ENCODE results near the gene SUMO2. TPM values are rescaled to one million over a fixed set of nuclear protein-coding genes. Genes with fewer than 3 reads are reported as not detected.

The SUMO2 gene
- total RNA-seq, 1 experiment from 2014 or later, result 616 TPM

DNA sequence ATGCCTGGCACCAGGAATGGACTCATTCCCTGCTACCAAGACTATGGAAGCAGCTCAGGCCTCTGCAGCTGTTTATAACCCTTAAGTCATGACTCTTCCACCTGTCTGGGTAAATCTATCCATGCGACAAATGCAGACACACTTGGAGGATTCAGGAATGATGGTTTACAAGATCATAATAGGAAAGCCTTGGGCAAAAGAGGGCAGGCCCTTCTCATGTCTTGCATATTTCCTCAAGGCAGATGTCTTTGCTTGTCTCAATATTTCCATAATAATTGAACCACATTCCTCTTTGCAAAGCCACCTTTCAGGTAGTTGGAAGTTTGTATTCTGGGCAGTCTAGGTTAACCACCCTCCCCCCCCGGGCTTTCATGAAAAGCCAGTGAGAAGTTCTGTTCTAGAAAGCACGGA lies 27.6 kb downstream of the SUMO2 start:
- BruUV-seq (replicated peaks), result no TSS peak
- H3K4me1 ChIP-seq (ENCODE audit: control insufficient read depth, insufficient read depth, low read length), result peaks cover 28% of the 10 kb centered on the region
- H3K27me3 ChIP-seq (ENCODE audit: control insufficient read depth, insufficient read depth, low read length), result no peaks in the 10 kb centered on the region
- CTCF ChIA-PET, result interaction anchor here (0.6 to 1.0 kb wide), 2 partner anchors 36 to 48 kb away, joined by 4 to 7 read pairs; no protein-coding TSS in a partner anchor
- DNase-seq (ENCODE audit: low read depth, low spot score) (no peak), ATAC-seq (no peak)
- H3K9me3 ChIP-seq (ENCODE audit: control insufficient read depth, insufficient read depth, low read depth, low read length), result no peaks in the 10 kb centered on the region
- in situ Hi-C loops (cut with HindIII; ENCODE audit: low pct_unique_long_range_greater_than_20kb, low sequenced_read_pairs), result no loop called here
- POLR2A ChIA-PET, result no interaction called here
- intact Hi-C loops (cut with micrococcal nuclease; ENCODE audit: unreplicated experiment), result no loop called here
- H3K36me3 ChIP-seq (ENCODE audit: control insufficient read depth, insufficient read depth, low read length), result peaks cover 11% of the 10 kb centered on the region; the same call in 1 of the 2 replicates
- peak overlapping the region; percentile 91 for H3K27ac ChIP-seq (ENCODE audit: low read length)
- H3K4me3 ChIP-seq (ENCODE audit: low read depth in 2 of 2, low read length in 2 of 2), result peak overlapping the region; percentile 3 to 42; a peak in 2 of 4 replicates
- TF ChIP-seq, protein P1, sequence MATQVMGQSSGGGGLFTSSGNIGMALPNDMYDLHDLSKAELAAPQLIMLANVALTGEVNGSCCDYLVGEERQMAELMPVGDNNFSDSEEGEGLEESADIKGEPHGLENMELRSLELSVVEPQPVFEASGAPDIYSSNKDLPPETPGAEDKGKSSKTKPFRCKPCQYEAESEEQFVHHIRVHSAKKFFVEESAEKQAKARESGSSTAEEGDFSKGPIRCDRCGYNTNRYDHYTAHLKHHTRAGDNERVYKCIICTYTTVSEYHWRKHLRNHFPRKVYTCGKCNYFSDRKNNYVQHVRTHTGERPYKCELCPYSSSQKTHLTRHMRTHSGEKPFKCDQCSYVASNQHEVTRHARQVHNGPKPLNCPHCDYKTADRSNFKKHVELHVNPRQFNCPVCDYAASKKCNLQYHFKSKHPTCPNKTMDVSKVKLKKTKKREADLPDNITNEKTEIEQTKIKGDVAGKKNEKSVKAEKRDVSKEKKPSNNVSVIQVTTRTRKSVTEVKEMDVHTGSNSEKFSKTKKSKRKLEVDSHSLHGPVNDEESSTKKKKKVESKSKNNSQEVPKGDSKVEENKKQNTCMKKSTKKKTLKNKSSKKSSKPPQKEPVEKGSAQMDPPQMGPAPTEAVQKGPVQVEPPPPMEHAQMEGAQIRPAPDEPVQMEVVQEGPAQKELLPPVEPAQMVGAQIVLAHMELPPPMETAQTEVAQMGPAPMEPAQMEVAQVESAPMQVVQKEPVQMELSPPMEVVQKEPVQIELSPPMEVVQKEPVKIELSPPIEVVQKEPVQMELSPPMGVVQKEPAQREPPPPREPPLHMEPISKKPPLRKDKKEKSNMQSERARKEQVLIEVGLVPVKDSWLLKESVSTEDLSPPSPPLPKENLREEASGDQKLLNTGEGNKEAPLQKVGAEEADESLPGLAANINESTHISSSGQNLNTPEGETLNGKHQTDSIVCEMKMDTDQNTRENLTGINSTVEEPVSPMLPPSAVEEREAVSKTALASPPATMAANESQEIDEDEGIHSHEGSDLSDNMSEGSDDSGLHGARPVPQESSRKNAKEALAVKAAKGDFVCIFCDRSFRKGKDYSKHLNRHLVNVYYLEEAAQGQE (IDR thresholded peaks at IDR 0.05; ENCODE audit: insufficient read depth in 1 of 2, low read depth in 2 of 2, low read length in 1 of 2), result no peak
- no peak for TF ChIP-seq TCF7L2 (IDR thresholded peaks at IDR 0.05; ENCODE audit: low read depth, low read length)
- no peak for TF ChIP-seq POLR2AphosphoS5 (IDR thresholded peaks at IDR 0.05; ENCODE audit: low read depth, low read length)
- no peak for TF ChIP-seq SIN3A (IDR thresholded peaks at IDR 0.05; ENCODE audit: borderline replicate concordance, insufficient read depth, low read depth, low read length)
- TF ChIP-seq, protein P2, sequence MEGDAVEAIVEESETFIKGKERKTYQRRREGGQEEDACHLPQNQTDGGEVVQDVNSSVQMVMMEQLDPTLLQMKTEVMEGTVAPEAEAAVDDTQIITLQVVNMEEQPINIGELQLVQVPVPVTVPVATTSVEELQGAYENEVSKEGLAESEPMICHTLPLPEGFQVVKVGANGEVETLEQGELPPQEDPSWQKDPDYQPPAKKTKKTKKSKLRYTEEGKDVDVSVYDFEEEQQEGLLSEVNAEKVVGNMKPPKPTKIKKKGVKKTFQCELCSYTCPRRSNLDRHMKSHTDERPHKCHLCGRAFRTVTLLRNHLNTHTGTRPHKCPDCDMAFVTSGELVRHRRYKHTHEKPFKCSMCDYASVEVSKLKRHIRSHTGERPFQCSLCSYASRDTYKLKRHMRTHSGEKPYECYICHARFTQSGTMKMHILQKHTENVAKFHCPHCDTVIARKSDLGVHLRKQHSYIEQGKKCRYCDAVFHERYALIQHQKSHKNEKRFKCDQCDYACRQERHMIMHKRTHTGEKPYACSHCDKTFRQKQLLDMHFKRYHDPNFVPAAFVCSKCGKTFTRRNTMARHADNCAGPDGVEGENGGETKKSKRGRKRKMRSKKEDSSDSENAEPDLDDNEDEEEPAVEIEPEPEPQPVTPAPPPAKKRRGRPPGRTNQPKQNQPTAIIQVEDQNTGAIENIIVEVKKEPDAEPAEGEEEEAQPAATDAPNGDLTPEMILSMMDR (IDR thresholded peaks at IDR 0.05), result no peak

DNA sequence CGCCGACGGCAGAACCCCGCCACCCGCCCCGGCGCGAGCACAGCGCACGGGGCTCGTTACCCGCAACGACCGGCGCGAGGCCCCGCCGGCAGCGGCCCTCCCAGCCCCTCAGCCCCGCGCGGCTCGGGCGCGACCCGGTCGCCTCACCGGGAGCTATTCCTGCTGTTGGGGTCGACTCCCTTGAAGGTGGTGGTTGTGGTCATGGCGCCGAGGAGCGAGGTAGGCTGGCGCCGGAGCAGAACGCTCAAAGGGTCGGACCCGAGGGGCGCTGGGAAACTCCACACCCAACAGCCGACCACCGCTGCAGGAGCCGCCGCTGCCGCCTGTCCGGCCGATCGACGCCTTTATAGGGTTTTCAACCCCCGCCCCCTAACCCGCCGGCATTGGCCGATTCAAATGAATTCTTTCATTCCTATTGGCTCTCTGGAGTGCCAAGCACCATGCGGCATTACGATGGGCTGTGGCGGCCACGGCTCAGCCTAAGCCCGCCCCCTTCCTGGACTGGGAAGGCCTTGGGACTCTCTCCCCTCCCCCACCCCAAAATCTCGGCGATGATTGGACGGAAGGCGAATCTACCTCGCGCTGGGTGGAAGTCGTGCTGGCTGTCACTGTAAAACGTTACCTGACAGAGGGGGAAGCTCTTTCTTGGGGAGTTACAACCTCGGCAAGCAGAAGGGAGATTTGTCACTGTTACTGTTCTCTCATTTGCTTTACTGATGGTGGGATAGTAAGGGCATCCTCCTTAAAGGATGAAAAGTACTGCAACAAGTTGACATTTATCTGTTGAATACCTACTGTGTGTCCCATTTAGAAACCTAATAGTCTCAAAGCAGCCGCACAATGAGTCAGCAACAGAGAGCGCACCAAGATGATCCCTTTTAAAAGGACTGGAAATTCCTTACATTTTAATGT lies 28.3 kb downstream of the SUMO2 start, which contains the start of gene JPT1:
TSS of gene JPT1 (minus strand) at position 318 of the 912 bp plus-strand sequence. CDS start at position 203, 115 bp downstream.
- intact Hi-C loops (cut with micrococcal nuclease; ENCODE audit: unreplicated experiment), result no loop called here
- Histone ChIP-seq H3K4me1 (ENCODE audit: control insufficient read depth, insufficient read depth, low read length) (peaks cover 24% of the 10 kb centered on the region), H3K27me3 (ENCODE audit: control insufficient read depth, insufficient read depth, low read length) (no peaks in the 10 kb centered on the region), H3K36me3 (ENCODE audit: control insufficient read depth, insufficient read depth, low read length) (peaks cover 11% of the 10 kb centered on the region; the same call in 1 of the 2 replicates), H3K9me3 (ENCODE audit: control insufficient read depth, insufficient read depth, low read depth, low read length) (no peaks in the 10 kb centered on the region), H3K4me3 (ENCODE audit: low read depth in 2 of 2, low read length in 2 of 2) (peak within 1 kb of the TSS; percentile 84 to 85), H3K27ac (ENCODE audit: low read length) (peak within 1 kb of the TSS; percentile 92)
- ChIA-PET POLR2A (no interaction called here), CTCF (interaction anchor here (0.6 to 1.0 kb wide), 3 partner anchors 37 to 49 kb away, joined by 3 to 7 read pairs (median 4); no protein-coding TSS in a partner anchor)
- TF ChIP-seq TCF7L2 (IDR thresholded peaks at IDR 0.05; ENCODE audit: low read depth, low read length) (peak; percentile 21), POLR2AphosphoS5 (IDR thresholded peaks at IDR 0.05; ENCODE audit: low read depth, low read length) (peak; percentile 100), SIN3A (IDR thresholded peaks at IDR 0.05; ENCODE audit: borderline replicate concordance, insufficient read depth, low read depth, low read length) (peak; percentile 98)
- TF ChIP-seq, protein P2 (IDR thresholded peaks at IDR 0.05), result no peak
- no TSS peak for BruUV-seq (replicated peaks)
- DNase-seq (ENCODE audit: low read depth, low spot score) (peak; percentile 96), ATAC-seq (peak; percentile 95)
- in situ Hi-C loops (cut with HindIII; ENCODE audit: low pct_unique_long_range_greater_than_20kb, low sequenced_read_pairs), result no loop called here
